ENCODE measurements around the gene DPF3.

DPF3 gene

GRCh38 chr14:72893636-72894322 is at the start of gene DPF3:
Gene DPF3 (minus strand): TSS chr14:72894101. CDS start chr14:72894088, 13 bp downstream.
- Histone ChIP-seq H3K36me3 (ENCODE audit: insufficient read depth, low read depth, low read length) (no peaks in the 10 kb centered on the region), H3K27me3 (ENCODE audit: insufficient read depth, low read length) (peaks cover 82% of the 10 kb centered on the region), H3K9me3 (ENCODE audit: insufficient read depth, low read depth, low read length) (no peaks in the 10 kb centered on the region), H3K27ac (ENCODE audit: low read length) (no peak within 1 kb of the TSS), H3K4me3 (ENCODE audit: low read length) (peak within 1 kb of the TSS; percentile 80), H3K9ac (ENCODE audit: low read depth, low read length) (no peak within 1 kb of the TSS), H3K4me1 (ENCODE audit: insufficient read depth, low read length) (peaks cover 28% of the 10 kb centered on the region; the same call in 1 of the 2 replicates)

GRCh38 chr14:72942934-72943333 is 49.0 kb upstream of the DPF3 start:
- Histone ChIP-seq H3K27me3 (ENCODE audit: insufficient read depth, low read length) (no peaks in the 10 kb centered on the region), H3K27ac (ENCODE audit: low read length) (no peak overlapping the region), H3K9me3 (ENCODE audit: insufficient read depth, low read depth, low read length) (no peaks in the 10 kb centered on the region), H3K36me3 (ENCODE audit: insufficient read depth, low read depth, low read length) (peaks cover 63% of the 10 kb centered on the region), H3K4me1 (ENCODE audit: insufficient read depth, low read length) (no peaks in the 10 kb centered on the region), H3K4me3 (ENCODE audit: low read length) (no peak overlapping the region), H3K9ac (ENCODE audit: low read depth, low read length) (no peak overlapping the region)

- H3K36me3 ChIP-seq (ENCODE audit: insufficient read depth, low read depth, low read length) = peaks cover 52% of the 10 kb centered on the region
Measured at GRCh38 chr14:72941286-72941985, 47.5 kb upstream of the DPF3 start.

GRCh38 chr14:72939630-72940029 is 45.7 kb upstream of the DPF3 start:
- Histone ChIP-seq H3K27ac (ENCODE audit: low read length) (no peak overlapping the region), H3K36me3 (ENCODE audit: insufficient read depth, low read depth, low read length) (peaks cover 49% of the 10 kb centered on the region), H3K9me3 (ENCODE audit: insufficient read depth, low read depth, low read length) (no peaks in the 10 kb centered on the region), H3K27me3 (ENCODE audit: insufficient read depth, low read length) (no peaks in the 10 kb centered on the region), H3K4me3 (ENCODE audit: low read length) (no peak overlapping the region), H3K4me1 (ENCODE audit: insufficient read depth, low read length) (no peaks in the 10 kb centered on the region), H3K9ac (ENCODE audit: low read depth, low read length) (no peak overlapping the region)

More at GRCh38 chr14:72941286-72941985, 47.5 kb upstream of the DPF3 start:
- Histone ChIP-seq H3K27me3 (ENCODE audit: insufficient read depth, low read length) (no peaks in the 10 kb centered on the region), H3K4me1 (ENCODE audit: insufficient read depth, low read length) (no peaks in the 10 kb centered on the region), H3K27ac (ENCODE audit: low read length) (no peak overlapping the region), H3K9ac (ENCODE audit: low read depth, low read length) (no peak overlapping the region), H3K9me3 (ENCODE audit: insufficient read depth, low read depth, low read length) (no peaks in the 10 kb centered on the region), H3K4me3 (ENCODE audit: low read length) (no peak overlapping the region)

GRCh38 chr14:72932893-72933292 is 39.0 kb upstream of the DPF3 start:
- Histone ChIP-seq H3K27me3 (ENCODE audit: insufficient read depth, low read length) (no peaks in the 10 kb centered on the region), H3K27ac (ENCODE audit: low read length) (no peak overlapping the region), H3K36me3 (ENCODE audit: insufficient read depth, low read depth, low read length) (peaks cover 2% of the 10 kb centered on the region; the same call in 1 of the 2 replicates), H3K4me3 (ENCODE audit: low read length) (no peak overlapping the region), H3K9me3 (ENCODE audit: insufficient read depth, low read depth, low read length) (no peaks in the 10 kb centered on the region), H3K9ac (ENCODE audit: low read depth, low read length) (no peak overlapping the region), H3K4me1 (ENCODE audit: insufficient read depth, low read length) (peaks cover 8% of the 10 kb centered on the region; the same call in 1 of the 2 replicates)

- H3K27me3 ChIP-seq (ENCODE audit: insufficient read depth, low read length) = peaks cover 13% of the 10 kb centered on the region
- peaks cover 8% of the 10 kb centered on the region; the same call in 1 of the 2 replicates for H3K4me1 ChIP-seq (ENCODE audit: insufficient read depth, low read length)
- H3K9me3 ChIP-seq (ENCODE audit: insufficient read depth, low read depth, low read length) = no peaks in the 10 kb centered on the region
- H3K4me3 ChIP-seq (ENCODE audit: low read length) = no peak overlapping the region
- H3K36me3 ChIP-seq (ENCODE audit: insufficient read depth, low read depth, low read length) = no peaks in the 10 kb centered on the region
- no peak overlapping the region for H3K9ac ChIP-seq (ENCODE audit: low read depth, low read length)
- H3K27ac ChIP-seq (ENCODE audit: low read length) = no peak overlapping the region
Measured at GRCh38 chr14:72929316-72930080, 35.6 kb upstream of the DPF3 start.

GRCh38 chr14:72928872-72929271 is 35.0 kb upstream of the DPF3 start:
- Histone ChIP-seq H3K9ac (ENCODE audit: low read depth, low read length) (no peak overlapping the region), H3K27me3 (ENCODE audit: insufficient read depth, low read length) (peaks cover 15% of the 10 kb centered on the region), H3K36me3 (ENCODE audit: insufficient read depth, low read depth, low read length) (no peaks in the 10 kb centered on the region), H3K27ac (ENCODE audit: low read length) (no peak overlapping the region), H3K9me3 (ENCODE audit: insufficient read depth, low read depth, low read length) (no peaks in the 10 kb centered on the region), H3K4me3 (ENCODE audit: low read length) (no peak overlapping the region), H3K4me1 (ENCODE audit: insufficient read depth, low read length) (peaks cover 8% of the 10 kb centered on the region; the same call in 1 of the 2 replicates)

GRCh38 chr14:72926292-72927028 is 32.6 kb upstream of the DPF3 start, which contains the start of gene DCAF4:
Gene DCAF4 (plus strand): TSS chr14:72926464. CDS start chr14:72937979, 11,515 bp downstream.
- Histone ChIP-seq H3K27ac (ENCODE audit: low read length) (no peak within 1 kb of the TSS), H3K9me3 (ENCODE audit: insufficient read depth, low read depth, low read length) (no peaks in the 10 kb centered on the region), H3K4me1 (ENCODE audit: insufficient read depth, low read length) (no peaks in the 10 kb centered on the region), H3K9ac (ENCODE audit: low read depth, low read length) (peak within 1 kb of the TSS; percentile 68; the same call in 1 of the 2 replicates), H3K36me3 (ENCODE audit: insufficient read depth, low read depth, low read length) (no peaks in the 10 kb centered on the region), H3K27me3 (ENCODE audit: insufficient read depth, low read length) (peaks cover 15% of the 10 kb centered on the region), H3K4me3 (ENCODE audit: low read length) (peak within 1 kb of the TSS; percentile 86)

- peak overlapping the region; percentile 86 for H3K4me3 ChIP-seq (ENCODE audit: low read length)
- H3K27me3 ChIP-seq (ENCODE audit: insufficient read depth, low read length) = peaks cover 15% of the 10 kb centered on the region
- H3K36me3 ChIP-seq (ENCODE audit: insufficient read depth, low read depth, low read length) = no peaks in the 10 kb centered on the region
- H3K27ac ChIP-seq (ENCODE audit: low read length) = no peak overlapping the region
- H3K4me1 ChIP-seq (ENCODE audit: insufficient read depth, low read length) = no peaks in the 10 kb centered on the region
- no peak overlapping the region for H3K9ac ChIP-seq (ENCODE audit: low read depth, low read length)
- no peaks in the 10 kb centered on the region for H3K9me3 ChIP-seq (ENCODE audit: insufficient read depth, low read depth, low read length)
Measured at GRCh38 chr14:72925815-72926291, 32.0 kb upstream of the DPF3 start.

GRCh38 chr14:72925171-72925759 is 31.4 kb upstream of the DPF3 start:
- Histone ChIP-seq H3K36me3 (ENCODE audit: insufficient read depth, low read depth, low read length) (no peaks in the 10 kb centered on the region), H3K27ac (ENCODE audit: low read length) (no peak overlapping the region), H3K4me1 (ENCODE audit: insufficient read depth, low read length) (no peaks in the 10 kb centered on the region), H3K9ac (ENCODE audit: low read depth, low read length) (no peak overlapping the region), H3K9me3 (ENCODE audit: insufficient read depth, low read depth, low read length) (no peaks in the 10 kb centered on the region), H3K4me3 (ENCODE audit: low read length) (peak overlapping the region; percentile 86; the same call in 1 of the 2 replicates), H3K27me3 (ENCODE audit: insufficient read depth, low read length) (peaks cover 15% of the 10 kb centered on the region)

Data from iPS-20b (cell line).